K562 (cell line): ENCODE data around the gene COL21A1. TPM values are rescaled to one million over a fixed set of nuclear protein-coding genes. Genes with fewer than 3 reads are reported as not detected.

ENCODE experiments used
- ATAC-seq: fragments of 200-7000 bp; cut with Tn5 transposase; 3 replicates; pipeline ENCODE4 v1.9.1; 2020; ENCODE audit warnings: moderate library complexity
- BruUV-seq: library from RNA; stranded (reverse); fragments of 400-500 nt; replicated peaks from 2 replicates; lab custom pipeline; 2021; lab: Mats Ljungman, UMichigan
- CTCF ChIA-PET: fragments of 300-600 bp; formaldehyde crosslinking; extraction: SDS; loops from one replicate; lab custom pipeline; 2021; ENCODE audit warnings: low intra/inter-chr PET ratio; lab: Yijun Ruan, JAX
- POLR2A ChIA-PET: fragments of 300-600, 350-650 bp; sonication (Branson Sonifier 250); formaldehyde crosslinking; extraction: SDS; loops from one replicate; lab custom pipeline; 2021; ENCODE audit warnings: antibody characterized with exemption, inconsistent platforms; lab: Yijun Ruan, JAX
- DNase-seq, 4 experiments: peaks; one replicate each; pipeline versions ENCODE4 v3.0.0 to v3.0.0-alpha.2; 2011 to 2018; ENCODE audit warnings: low spot score in 3 of 4, mixed read lengths in 3 of 4; ENCODE audit errors: extremely low read depth in 1 of 4
- FAIRE-seq: peaks from 2 replicates; lab custom pipeline; 2011; peaks lifted over from hg19 to GRCh38; lab: Jason Lieb, UNC
- H2AFZ ChIP-seq: 2 replicates; pipeline ENCODE4 v1.6.0; 2011; ENCODE audit warnings: low read depth, low read length, control low read depth, inconsistent platforms
- H3K27ac ChIP-seq: fragments of 200-600 bp; 3 replicates; pipeline ENCODE4 v1.8.0; 2011; ENCODE audit warnings: low read depth, mild to moderate bottlenecking, control low read depth, inconsistent platforms, low read length, moderate library complexity, mixed read lengths; ENCODE audit errors: extremely low read depth
- H3K27me3 ChIP-seq, 2 experiments: fragments of 300-600 bp in 1 of 2; 2 replicates in 1 of 2; 3 replicates in 1 of 2; pipeline versions ENCODE4 v1.6.0 to v1.8.0; 2011; ENCODE audit warnings: inconsistent platforms in 2 of 2, low read length in 2 of 2, mild to moderate bottlenecking in 1 of 2, mixed read lengths in 1 of 2, moderate library complexity in 1 of 2; ENCODE audit not compliant: control insufficient read depth in 2 of 2, insufficient read depth in 2 of 2
- H3K36me3 ChIP-seq: fragments of 300-600 bp; 3 replicates; pipeline ENCODE4 v1.8.0; 2011; ENCODE audit warnings: mild to moderate bottlenecking, low read length, inconsistent platforms; ENCODE audit not compliant: control insufficient read depth, insufficient read depth
- H3K4me1 ChIP-seq, 2 experiments: fragments of 200-600 bp in 1 of 2; replicated peaks in 1 of 2; 2 replicates in 1 of 2; 3 replicates in 1 of 2; pipeline versions ENCODE4 v1.5.1 to v1.8.0; 2011; ENCODE audit warnings: inconsistent platforms in 2 of 2, low read length in 2 of 2, mild to moderate bottlenecking in 1 of 2, mixed read lengths in 1 of 2, moderate library complexity in 1 of 2; ENCODE audit not compliant: control insufficient read depth in 2 of 2, insufficient read depth in 2 of 2
- H3K4me2 ChIP-seq: 2 replicates; pipeline ENCODE4 v1.6.1; 2011; ENCODE audit warnings: low read length, control low read depth, inconsistent platforms, mixed read lengths; ENCODE audit not compliant: insufficient read depth
- H3K4me3 ChIP-seq: fragments of 200-600 bp; sonication (generic), shearing (Covaris generic); 2 replicates; pipeline ENCODE4 v1.5.1; 2016; ENCODE audit warnings: control low read depth, inconsistent platforms
- H3K79me2 ChIP-seq: fragments of 200-600 bp; 3 replicates; pipeline ENCODE4 v1.8.0; 2011; ENCODE audit warnings: low read length, inconsistent platforms; ENCODE audit not compliant: control insufficient read depth, insufficient read depth
- H3K9ac ChIP-seq, 2 experiments: 2 replicates each; pipeline versions ENCODE4 v1.6.0 to v1.6.1; 2011; ENCODE audit warnings: low read depth in 2 of 2, low read length in 2 of 2, control low read depth in 1 of 2, inconsistent platforms in 1 of 2, mild to moderate bottlenecking in 1 of 2, mixed read lengths in 1 of 2; ENCODE audit not compliant: insufficient read depth in 1 of 2
- H3K9me1 ChIP-seq: one replicate; pipeline ENCODE4 v1.6.0; 2011; ENCODE audit warnings: inconsistent platforms, mild to moderate bottlenecking, low read length, moderate library complexity; ENCODE audit not compliant: control insufficient read depth, insufficient read depth
- H3K9me3 ChIP-seq: replicated peaks from 2 replicates; pipeline ENCODE4 v1.5.1; 2011; ENCODE audit warnings: low read depth, low read length, inconsistent platforms; ENCODE audit not compliant: control insufficient read depth, insufficient read depth
- H4K20me1 ChIP-seq: replicated peaks from 2 replicates; pipeline ENCODE4 v1.6.1; 2011; ENCODE audit warnings: low read length, inconsistent platforms, mixed read lengths; ENCODE audit not compliant: control insufficient read depth, insufficient read depth
- BRF1 ChIP-seq: IDR thresholded peaks from 3 replicates; pipeline ENCODE4 v1.6.1; 2011; ENCODE audit warnings: borderline replicate concordance, mild to moderate bottlenecking; ENCODE audit not compliant: insufficient read length; ENCODE audit errors: extremely low read depth
- CREM ChIP-seq: IDR thresholded peaks from 2 replicates; pipeline ENCODE4 v1.6.1; 2014; ENCODE audit warnings: antibody characterized with exemption, low read depth
- CTBP1 ChIP-seq: fragments of 450-650 bp; IDR thresholded peaks from 2 replicates; pipeline ENCODE4 v1.6.1; 2016; ENCODE audit warnings: borderline replicate concordance
- ELF2 ChIP-seq: fragments of 250-450 bp; sonication (Bioruptor Pico); IDR thresholded peaks from 2 replicates; pipeline ENCODE4 v1.5.0; 2021; ENCODE audit warnings: mild to moderate bottlenecking
- HDAC3 ChIP-seq: fragments of 450-650 bp; IDR thresholded peaks from 2 replicates; pipeline ENCODE4 v1.6.1; 2018; ENCODE audit warnings: borderline replicate concordance, mild to moderate bottlenecking, moderate library complexity; ENCODE audit not compliant: partially characterized antibody
- HES1 ChIP-seq: fragments of 450-650 bp; IDR thresholded peaks from 2 replicates; pipeline ENCODE4 v1.6.1; 2016; ENCODE audit warnings: low read depth, mild to moderate bottlenecking, moderate library complexity
- HSF4 ChIP-seq: fragments of 250-450 bp; sonication (Bioruptor Pico); IDR thresholded peaks from 2 replicates; pipeline ENCODE4 v2.1.2; 2022; ENCODE audit warnings: mild to moderate bottlenecking, moderate library complexity, borderline replicate concordance
- NR2C2 ChIP-seq, 2 experiments: fragments of 200-800 bp in 1 of 2; sonication (Bioruptor generic) in 1 of 2; sonication (generic) in 1 of 2; formaldehyde crosslinking in 1 of 2; IDR thresholded peaks; 2 replicates each; pipeline versions ENCODE4 v1.6.1 to v1.8.0; 2016 to 2022; ENCODE audit warnings: mild to moderate bottlenecking in 1 of 2, missing compliant biosample characterization in 1 of 2, missing genetic modification characterization in 1 of 2, missing genetic modification reagents in 1 of 2
- POLR2AphosphoS2 ChIP-seq: IDR thresholded peaks from 2 replicates; pipeline ENCODE4 v1.6.1; 2012; ENCODE audit warnings: low read length, improper control_type of control experiment
- SAP30 ChIP-seq: fragments of 200-600 bp; sonication (generic); IDR thresholded peaks from 2 replicates; pipeline ENCODE4 v1.6.1; 2012; ENCODE audit warnings: borderline replicate concordance, low read depth, mild to moderate bottlenecking, moderate library complexity, low read length, control low read depth, inconsistent platforms; ENCODE audit not compliant: insufficient read depth, poor library complexity, severe bottlenecking
- SMAD1 ChIP-seq: fragments of 150-350 bp; IDR thresholded peaks from 2 replicates; pipeline ENCODE4 v1.6.1; 2014; ENCODE audit warnings: low read length, low read depth; ENCODE audit not compliant: partially characterized antibody
- SMARCB1 ChIP-seq: IDR thresholded peaks from 2 replicates; pipeline ENCODE4 v1.6.1; 2011; ENCODE audit warnings: improper control_type of control experiment, low read depth; ENCODE audit not compliant: insufficient read length
- STAG1 ChIP-seq: sonication (generic); formaldehyde crosslinking; IDR thresholded peaks from 2 replicates; pipeline ENCODE4 v1.5.0; 2020; ENCODE audit warnings: missing genetic modification reagents, borderline replicate concordance
- ZNF280A ChIP-seq: fragments of 450-650 bp; IDR thresholded peaks from 2 replicates; pipeline ENCODE4 v1.6.1; 2018; ENCODE audit warnings: mild to moderate bottlenecking, low read depth; ENCODE audit not compliant: partially characterized antibody
- ZNF311 ChIP-seq: fragments of 250-450 bp; sonication (Bioruptor Pico); IDR thresholded peaks from 2 replicates; pipeline ENCODE4 v1.4.0; 2020; ENCODE audit warnings: mild to moderate bottlenecking, moderate library complexity
- WGBS: fragments of 100-300 bp; shearing (Covaris generic); methylation state at CpG from one replicate; pipeline ENCODE4 v1.1.6; 2016; ENCODE audit warnings: low coverage, mixed read lengths; ENCODE audit not compliant: insufficient coverage; ENCODE audit errors: missing lambda C conversion rate; 5-methylcytosine and 5-hydroxymethylcytosine counted together
- in situ Hi-C: fragments of 300-500 bp; cut with MboI; formaldehyde crosslinking; loops from 4 replicates; pipeline ENCODE4 v1.15.0; 2018; ENCODE audit warnings: inconsistent platforms, mixed read lengths
- intact Hi-C: fragments of 100-400 bp; cut with micrococcal nuclease; formaldehyde crosslinking; loops from 2 replicates; pipeline ENCODE4 v1.14.2; 2022
- polyA plus RNA-seq, 8 experiments: library from polyadenylated mRNA; depleted of rRNA in 4 of 8; stranded (reverse) in 5 of 8; unstranded in 3 of 8; fragments of >200 nt; fragmentation: Nextera tagmentation in 2 of 8; fragmentation: Illumina TruSeq in 1 of 8; extraction: Ambion mirVana in 2 of 8; extraction: Trizol in 1 of 8; gene quantifications; 2 replicates each; pipeline versions ENCODE4 v1.2.1 to v1.2.3, GENCODE V29; 2011 to 2014; ENCODE audit warnings: inconsistent platforms in 1 of 8, missing spikeins in 1 of 8
- total RNA-seq, 7 experiments: library from RNA; depleted of rRNA in 6 of 7; stranded (reverse); fragments of >200 nt in 6 of 7; fragmentation: Illumina TruSeq in 2 of 7; extraction: Trizol in 2 of 7; gene quantifications; 2 replicates each; pipeline versions ENCODE4 v1.2.1 to v1.2.3, GENCODE V29; 2011 to 2021; ENCODE audit warnings: low replicate concordance in 1 of 7

Gene COL21A1
- total and polyA plus RNA-seq, 9 of the 15 experiments (the other 6 are each of a cell fraction or from before 2014, with no cell fraction given), result 0.03 to 0.76 (median 0.25) TPM

DNA sequence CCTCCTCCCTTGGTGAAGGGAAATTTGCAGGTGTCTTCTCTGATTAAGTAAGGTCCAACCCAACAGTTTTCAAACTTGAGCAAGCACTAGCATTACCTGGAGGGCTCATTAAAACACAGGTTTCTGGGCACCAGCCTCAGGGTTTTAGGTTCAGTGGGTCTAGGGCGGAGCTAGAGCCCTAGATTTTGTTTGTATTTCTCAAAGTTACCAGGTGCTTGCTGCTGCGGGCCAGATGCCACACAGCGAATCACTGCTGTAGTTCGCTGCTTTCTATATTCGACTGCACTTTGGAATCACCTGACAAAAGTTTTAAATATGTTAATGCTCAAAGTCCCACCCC is 869 bp downstream of the COL21A1 start:
- 1% methylated on average over 5 of the region's 5 CpGs for WGBS
- no peak for FAIRE-seq
- H3K9ac ChIP-seq, result no peak overlapping the region
- H3K79me2 ChIP-seq, result no peaks in the 10 kb centered on the region
- intact Hi-C loops (no loop called here), in situ Hi-C loops (no loop called here)
- no peaks in the 10 kb centered on the region for H3K4me1 ChIP-seq
- no peak for DNase-seq
- H3K9me1 ChIP-seq, result no peaks in the 10 kb centered on the region
- no peak overlapping the region for H3K27ac ChIP-seq
- ChIA-PET POLR2A (no interaction called here), CTCF (no interaction called here)
- BruUV-seq, result no TSS peak
- no peaks in the 10 kb centered on the region for H3K9me3 ChIP-seq
- no peaks in the 10 kb centered on the region for H3K27me3 ChIP-seq
- H4K20me1 ChIP-seq, result no peaks in the 10 kb centered on the region
- no peak for ATAC-seq
- TF ChIP-seq SAP30, result no peak
- no peak for TF ChIP-seq CTBP1
- TF ChIP-seq STAG1, result no peak
- no peak for TF ChIP-seq POLR2AphosphoS2
- TF ChIP-seq HDAC3, result no peak
- TF ChIP-seq SMARCB1, result no peak
- TF ChIP-seq HSF4 (CRISPR knock-in tag), result no peak
- TF ChIP-seq ZNF311 (CRISPR knock-in tag), result no peak
- no peak for TF ChIP-seq BRF1
- no peak for TF ChIP-seq ZNF280A
- TF ChIP-seq NR2C2 (CRISPR knock-in tag; IDR thresholded peaks at IDR 0.05), result no peak
- TF ChIP-seq NR2C2 (tag; IDR thresholded peaks at IDR 0.05), result no peak
- no peak for TF ChIP-seq ELF2 (CRISPR knock-in tag)
- no peak for TF ChIP-seq CREM
- TF ChIP-seq SMAD1, result no peak
- no peak for TF ChIP-seq HES1
- H3K4me3 ChIP-seq, result no peak overlapping the region
- H2AFZ ChIP-seq, result no peak overlapping the region
- no peaks in the 10 kb centered on the region for H3K36me3 ChIP-seq
- no peak overlapping the region for H3K4me2 ChIP-seq
